Esophagus muscularis mucosa (tissue), 4 donors: ENCODE measurements around the gene SHE. TPM values are rescaled to one million over a fixed set of nuclear protein-coding genes. Genes with fewer than 3 reads are reported as not detected.
A peak's percentile ranks its signal among the peaks of the same experiment; 100 is the strongest.

Source experiments
- DNase-seq: peaks from one replicate; pipeline ENCODE4 v3.0.0-alpha.2; 2017; ENCODE audit errors: extremely low spot score
- H3K27ac ChIP-seq, 4 donors: fragments of 200-600 bp; sonication (generic); replicated peaks in 1 of 4; 1 replicate in 3 of 4; 2 replicates in 1 of 4; pipeline ENCODE4 v1.5.1; 2016 to 2019; ENCODE audit warnings: mild to moderate bottlenecking in 1 of 4
- H3K27me3 ChIP-seq, 4 donors: fragments of 200-600 bp; sonication (generic); one replicate each; pipeline versions ENCODE4 v1.5.1 to v1.6.0; 2016 to 2019
- H3K36me3 ChIP-seq, 4 donors: fragments of 200-600 bp; sonication (generic); one replicate each; pipeline ENCODE4 v1.5.1; 2016 to 2019
- H3K4me1 ChIP-seq, 4 donors: fragments of 200-600 bp; sonication (generic); one replicate each; pipeline ENCODE4 v1.5.1; 2016 to 2019
- H3K4me3 ChIP-seq, 4 donors: fragments of 200-600 bp; sonication (generic); 1 replicate in 2 of 4; 2 replicates in 2 of 4; pipeline ENCODE4 v1.5.1; 2016 to 2019; ENCODE audit warnings: mild to moderate bottlenecking in 4 of 4, moderate library complexity in 1 of 4
- H3K9me3 ChIP-seq, 4 donors: fragments of 200-600 bp; sonication (generic); 1 replicate in 3 of 4; 2 replicates in 1 of 4; pipeline ENCODE4 v1.5.1; 2016 to 2019
- CTCF ChIP-seq, 3 experiments: fragments of 200-600 bp in 2 of 3; fragments of 450-650 bp in 1 of 3; sonication (generic) in 2 of 3; IDR thresholded peaks; one replicate each; pipeline ENCODE4 v1.5.1; 2017 to 2019; ENCODE audit warnings: antibody characterized with exemption in 3 of 3, mild to moderate bottlenecking in 2 of 3, moderate library complexity in 1 of 3
- EP300 ChIP-seq: sonication (generic); formaldehyde crosslinking; IDR thresholded peaks from one replicate; pipeline ENCODE4 v1.6.1; 2017; ENCODE audit warnings: antibody characterized with exemption
- POLR2A ChIP-seq: fragments of 450-650 bp; IDR thresholded peaks from one replicate; pipeline ENCODE4 v1.6.1; 2017; ENCODE audit warnings: antibody characterized with exemption, moderate library complexity, mild to moderate bottlenecking, low read depth
- POLR2AphosphoS5 ChIP-seq, 2 donors: sonication (generic); formaldehyde crosslinking; IDR thresholded peaks; one replicate each; pipeline ENCODE4 v1.6.1; 2017; ENCODE audit warnings: antibody characterized with exemption in 2 of 2
- WGBS: methylation state at CpG from one replicate; pipeline ENCODE4 v1.1.5; 2018; 5-methylcytosine and 5-hydroxymethylcytosine counted together
- intact Hi-C: fragments of 100-400 bp; cut with DNase I; formaldehyde crosslinking; loops from one replicate; pipeline ENCODE4 v1.15.1; 2023
- total RNA-seq, 4 donors: library from RNA; depleted of rRNA; stranded (reverse); fragments of >200 nt; gene quantifications; one replicate each; pipeline versions ENCODE4 v1.1.0 to v1.2.1, GENCODE V29; 2016

The SHE gene
- total RNA-seq, 4 donors from 2014 or later = 12.5 to 17.0 (median 12.6) TPM

GRCh38 chr1:154481053-154481452 lies 21.2 kb downstream of the SHE start:
- Histone ChIP-seq H3K36me3 (peaks cover 0 to 12% (median 0%) of the 10 kb centered on the region in 4 donors), H3K9me3 (no peaks in the 10 kb centered on the region), H3K4me3 (no peak overlapping the region), H3K27ac (no peak overlapping the region), H3K4me1 (peaks cover 11 to 32% (median 30%) of the 10 kb centered on the region in 4 donors), H3K27me3 (no peaks in the 10 kb centered on the region)
- no peak for DNase-seq
- no peak for TF ChIP-seq POLR2AphosphoS5 (IDR thresholded peaks at IDR 0.05)
- no peak for TF ChIP-seq CTCF (IDR thresholded peaks at IDR 0.05)
- no peak for TF ChIP-seq EP300
- TF ChIP-seq POLR2A = no peak
- intact Hi-C loops = loop anchor here (2.0 kb wide), 2 partner anchors 66 to 398 kb away; no protein-coding TSS in a partner anchor
- 56% methylated on average over 1 of the region's 1 CpG for WGBS

- Histone ChIP-seq H3K36me3 (peaks cover 0 to 6% (median 0%) of the 10 kb centered on the region in 4 donors), H3K9me3 (no peaks in the 10 kb centered on the region), H3K4me3 (no peak overlapping the region), H3K27me3 (no peaks in the 10 kb centered on the region), H3K4me1 (peaks cover 2 to 29% (median 23%) of the 10 kb centered on the region in 4 donors), H3K27ac (peak overlapping the region; percentile 3 to 44 (median 30))
- DNase-seq = no peak
- TF ChIP-seq POLR2A = no peak
- peak; percentile 95 to 99 (median 99) for TF ChIP-seq CTCF (IDR thresholded peaks at IDR 0.05)
- peak; percentile 39 to 65 for TF ChIP-seq POLR2AphosphoS5 (IDR thresholded peaks at IDR 0.05)
- intact Hi-C loops = loop anchor here (2.0 kb wide), 2 partner anchors 67 to 399 kb away; no protein-coding TSS in a partner anchor
- WGBS = 29% methylated on average over 9 of the region's 9 CpGs
Measured at GRCh38 chr1:154479764-154480421, 22.3 kb downstream of the SHE start.

GRCh38 chr1:154478639-154479038 lies 23.6 kb downstream of the SHE start:
- TF ChIP-seq CTCF (IDR thresholded peaks at IDR 0.05) (peak; percentile 16 to 48 (median 23)), POLR2AphosphoS5 (IDR thresholded peaks at IDR 0.05) (no peak)
- no peak for DNase-seq
- Histone ChIP-seq H3K36me3 (peaks cover 0 to 6% (median 0%) of the 10 kb centered on the region in 4 donors), H3K27me3 (no peaks in the 10 kb centered on the region), H3K4me1 (peaks cover 12 to 35% (median 31%) of the 10 kb centered on the region in 4 donors), H3K4me3 (no peak overlapping the region), H3K9me3 (no peaks in the 10 kb centered on the region), H3K27ac (peak overlapping the region; percentile 3 to 44 (median 30))
- WGBS = 44% methylated on average over 5 of the region's 5 CpGs
- intact Hi-C loops = no loop called here

- WGBS = 87% methylated on average over 8 of the region's 8 CpGs
- no peaks in the 10 kb centered on the region for H3K9me3 ChIP-seq
- no peak for TF ChIP-seq EP300
- no peak for TF ChIP-seq POLR2A
- TF ChIP-seq CTCF (IDR thresholded peaks at IDR 0.05) = no peak
- TF ChIP-seq POLR2AphosphoS5 (IDR thresholded peaks at IDR 0.05) = no peak
- no peaks in the 10 kb centered on the region for H3K27me3 ChIP-seq
- intact Hi-C loops = no loop called here
- no peak overlapping the region for H3K27ac ChIP-seq
- peaks cover 12 to 35% (median 31%) of the 10 kb centered on the region in 4 donors for H3K4me1 ChIP-seq
- no peak for DNase-seq
- H3K36me3 ChIP-seq = peaks cover 0 to 6% (median 0%) of the 10 kb centered on the region in 4 donors
- no peak overlapping the region for H3K4me3 ChIP-seq
Measured at GRCh38 chr1:154478013-154478412, 24.2 kb downstream of the SHE start.
